Omental fat pad (tissue), 4 donors: ENCODE measurements around the gene LHX1. TPM values are rescaled to one million over a fixed set of nuclear protein-coding genes. Genes with fewer than 3 reads are reported as not detected.

Experiments used
- ATAC-seq: fragments of 150-250 bp; one replicate; pipeline ENCODE4 v1.9.1; 2016; ENCODE audit warnings: mild to moderate bottlenecking, moderate library complexity; ENCODE audit not compliant: low FRiP score
- DNase-seq: peaks from one replicate; pipeline ENCODE4 v3.0.0-alpha.2; 2019; ENCODE audit warnings: low spot score
- CTCF ChIP-seq, 3 donors: fragments of 450-650 bp; IDR thresholded peaks; one replicate each; pipeline ENCODE4 v1.5.1; 2016 to 2017; ENCODE audit warnings: antibody characterized with exemption in 3 of 3, mild to moderate bottlenecking in 3 of 3, moderate library complexity in 2 of 3
- total RNA-seq, 4 donors: library from RNA; depleted of rRNA; stranded (reverse); fragments of >200 nt; gene quantifications; one replicate each; pipeline ENCODE4 v1.1.0, GENCODE V29; 2016

Gene LHX1
- total RNA-seq, 4 donors from 2014 or later: not detected

GRCh38 chr17:36939802-36940312 lies 2.6 kb downstream of the LHX1 start:
- DNase-seq (no peak), ATAC-seq (no peak)
- TF ChIP-seq CTCF (IDR thresholded peaks at IDR 0.05): no peak

GRCh38 chr17:36940313-36941264 lies 3.3 kb downstream of the LHX1 start:
- DNase-seq: no peak
- TF ChIP-seq CTCF (IDR thresholded peaks at IDR 0.05): no peak
- ATAC-seq: no peak

GRCh38 chr17:36941265-36942010 lies 4.2 kb downstream of the LHX1 start:
- TF ChIP-seq CTCF (IDR thresholded peaks at IDR 0.05): no peak
- ATAC-seq (no peak), DNase-seq (no peak)

GRCh38 chr17:36942019-36942599 lies 4.8 kb downstream of the LHX1 start:
- TF ChIP-seq CTCF (IDR thresholded peaks at IDR 0.05): no peak
- ATAC-seq: no peak
- DNase-seq: no peak

GRCh38 chr17:36942631-36943125 lies 5.4 kb downstream of the LHX1 start:
- no peak for TF ChIP-seq CTCF (IDR thresholded peaks at IDR 0.05)

GRCh38 chr17:36943250-36944191 lies 6.2 kb downstream of the LHX1 start:
- TF ChIP-seq CTCF (IDR thresholded peaks at IDR 0.05): no peak
- ATAC-seq (no peak), DNase-seq (no peak)

More at GRCh38 chr17:36942631-36943125, 5.4 kb downstream of the LHX1 start:
- DNase-seq (no peak), ATAC-seq (no peak)
